GM12801 (cell line): ENCODE results near the gene UHMK1.

Experiments used
- TF ChIP-seq, protein P1 (sequence below): IDR thresholded peaks from one replicate; pipeline ENCODE4 v1.5.1; 2011; ENCODE audit warnings: control low read depth; ENCODE audit not compliant: insufficient read length; ENCODE audit errors: extremely low read depth

Gene UHMK1

DNA sequence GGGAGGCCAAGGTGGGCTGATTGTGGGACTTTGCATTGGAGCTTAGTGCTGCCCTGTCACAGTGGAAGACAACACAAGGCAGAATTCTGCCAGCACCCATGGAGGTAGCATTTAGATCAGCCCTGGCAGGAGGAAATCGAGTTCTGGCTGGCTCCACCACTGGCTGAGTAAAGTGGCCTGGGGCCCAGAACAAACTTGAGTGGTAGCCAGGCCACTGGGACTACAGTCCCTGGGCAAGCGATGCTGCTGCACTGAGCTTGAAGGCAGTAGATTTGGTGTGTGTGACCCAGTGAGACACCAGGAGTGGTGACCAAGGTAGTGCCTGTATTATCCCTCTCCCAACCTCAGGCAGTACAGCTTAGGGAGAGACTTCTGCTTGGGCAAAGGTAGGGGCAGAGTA lies 22.5 kb upstream of the UHMK1 start:
- TF ChIP-seq, protein P1, sequence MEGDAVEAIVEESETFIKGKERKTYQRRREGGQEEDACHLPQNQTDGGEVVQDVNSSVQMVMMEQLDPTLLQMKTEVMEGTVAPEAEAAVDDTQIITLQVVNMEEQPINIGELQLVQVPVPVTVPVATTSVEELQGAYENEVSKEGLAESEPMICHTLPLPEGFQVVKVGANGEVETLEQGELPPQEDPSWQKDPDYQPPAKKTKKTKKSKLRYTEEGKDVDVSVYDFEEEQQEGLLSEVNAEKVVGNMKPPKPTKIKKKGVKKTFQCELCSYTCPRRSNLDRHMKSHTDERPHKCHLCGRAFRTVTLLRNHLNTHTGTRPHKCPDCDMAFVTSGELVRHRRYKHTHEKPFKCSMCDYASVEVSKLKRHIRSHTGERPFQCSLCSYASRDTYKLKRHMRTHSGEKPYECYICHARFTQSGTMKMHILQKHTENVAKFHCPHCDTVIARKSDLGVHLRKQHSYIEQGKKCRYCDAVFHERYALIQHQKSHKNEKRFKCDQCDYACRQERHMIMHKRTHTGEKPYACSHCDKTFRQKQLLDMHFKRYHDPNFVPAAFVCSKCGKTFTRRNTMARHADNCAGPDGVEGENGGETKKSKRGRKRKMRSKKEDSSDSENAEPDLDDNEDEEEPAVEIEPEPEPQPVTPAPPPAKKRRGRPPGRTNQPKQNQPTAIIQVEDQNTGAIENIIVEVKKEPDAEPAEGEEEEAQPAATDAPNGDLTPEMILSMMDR: no peak

DNA sequence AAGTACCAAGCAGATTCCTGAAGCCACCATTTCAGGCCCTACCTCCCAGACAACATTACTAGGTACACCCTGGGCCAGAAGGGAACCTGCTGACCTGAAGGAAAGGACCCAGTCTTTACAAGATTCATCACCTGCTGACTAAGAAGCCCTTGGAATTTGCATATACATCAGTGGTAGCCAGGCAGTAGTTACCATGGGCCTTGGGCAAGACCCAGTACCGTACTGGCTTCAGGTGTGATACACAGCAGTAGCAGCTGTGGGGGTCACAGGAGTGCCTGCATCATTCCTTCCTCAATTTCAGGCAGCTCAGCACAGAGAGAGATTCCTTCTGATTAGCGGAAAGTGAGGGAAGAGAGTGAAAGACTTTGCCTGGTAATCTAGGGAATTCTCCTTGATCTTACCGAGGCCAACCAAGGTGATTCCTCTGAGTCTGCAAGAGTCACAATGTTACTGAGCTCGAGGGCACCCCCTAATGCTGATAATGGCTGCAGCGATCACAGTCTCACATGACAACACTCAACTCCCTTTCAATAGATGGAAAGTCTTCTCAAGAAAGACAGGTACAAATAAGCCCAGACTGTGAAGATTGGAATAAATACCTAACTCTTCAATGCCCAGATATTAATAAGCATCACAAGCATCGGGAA lies 22.0 kb upstream of the UHMK1 start:
- TF ChIP-seq, protein P1: no peak

DNA sequence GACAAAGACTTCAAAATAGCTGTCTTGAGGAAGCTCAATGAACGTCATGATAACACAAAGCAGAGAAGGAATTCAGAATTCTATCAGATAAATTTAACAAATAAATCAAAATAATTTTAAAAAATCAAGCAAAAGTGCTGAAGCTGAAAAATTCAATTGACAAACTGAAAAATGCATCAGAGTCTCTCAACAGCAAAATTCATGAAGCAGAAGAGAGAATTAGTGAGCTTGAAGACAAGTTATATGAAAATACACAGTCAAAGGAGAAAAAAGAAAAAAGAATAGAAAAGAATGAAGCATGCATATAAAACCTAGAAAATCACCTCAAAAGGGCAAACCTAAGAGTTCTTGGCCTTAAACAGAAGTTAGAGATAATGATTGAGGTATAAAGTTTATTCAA lies 21.0 kb upstream of the UHMK1 start:
- TF ChIP-seq, protein P1: no peak

DNA sequence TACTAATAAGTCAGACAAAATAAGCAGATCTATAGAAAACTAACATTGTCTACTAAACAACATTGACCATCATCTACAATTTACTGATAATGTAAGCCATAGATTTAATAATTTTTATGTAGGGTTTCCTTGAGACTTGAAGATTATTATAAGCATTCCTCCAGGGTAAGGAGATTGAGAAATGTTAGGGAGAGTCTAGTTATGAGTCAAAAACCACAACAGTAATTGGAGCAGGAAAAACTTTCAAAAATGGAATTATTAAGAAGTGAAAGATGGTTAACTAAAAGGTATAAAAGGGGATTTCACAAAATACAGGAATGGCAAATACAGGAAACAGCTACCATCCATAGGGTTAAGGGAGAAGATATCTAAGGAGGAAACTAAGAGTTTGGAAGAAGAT lies 12.4 kb upstream of the UHMK1 start:
- TF ChIP-seq, protein P1: no peak

DNA sequence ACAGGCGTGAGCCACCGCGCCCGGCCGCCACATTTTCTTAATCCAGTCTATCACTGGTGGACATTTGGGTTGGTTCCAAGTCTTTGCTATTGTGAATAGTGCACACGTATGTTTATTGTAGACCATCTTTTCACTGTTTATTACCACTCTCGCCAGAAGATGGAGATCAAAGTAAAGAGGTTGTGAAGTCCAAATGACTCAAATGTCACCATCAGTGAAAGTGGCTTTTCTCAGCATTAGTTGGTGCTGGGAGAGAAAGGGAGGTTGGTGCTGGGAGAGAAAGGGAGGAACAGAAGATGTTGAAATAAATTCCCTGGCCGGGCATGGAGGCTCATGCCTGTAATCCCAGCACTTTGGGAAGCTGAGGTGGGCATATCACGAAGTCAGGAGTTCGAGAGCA lies 10.4 kb upstream of the UHMK1 start:
- TF ChIP-seq, protein P1: no peak

DNA sequence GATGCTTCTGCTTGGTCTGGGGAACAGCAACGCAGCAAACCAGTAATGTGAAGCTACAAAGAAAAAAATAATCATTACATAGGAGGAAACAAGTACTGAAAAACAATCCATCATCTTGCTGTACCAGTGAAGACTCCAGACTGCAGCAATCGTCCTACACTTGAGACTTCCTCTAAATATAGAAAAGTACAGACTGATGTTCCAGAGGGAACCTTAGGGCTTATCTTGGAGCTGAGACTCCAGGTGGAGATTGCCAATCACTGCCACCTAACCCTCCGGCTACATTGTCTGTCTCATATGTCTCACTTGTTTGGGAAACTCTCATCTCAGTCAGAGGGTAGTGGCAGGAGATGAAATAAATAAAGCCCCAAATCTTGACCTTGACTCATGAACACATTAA lies 9.4 kb upstream of the UHMK1 start:
- TF ChIP-seq, protein P1: no peak

DNA sequence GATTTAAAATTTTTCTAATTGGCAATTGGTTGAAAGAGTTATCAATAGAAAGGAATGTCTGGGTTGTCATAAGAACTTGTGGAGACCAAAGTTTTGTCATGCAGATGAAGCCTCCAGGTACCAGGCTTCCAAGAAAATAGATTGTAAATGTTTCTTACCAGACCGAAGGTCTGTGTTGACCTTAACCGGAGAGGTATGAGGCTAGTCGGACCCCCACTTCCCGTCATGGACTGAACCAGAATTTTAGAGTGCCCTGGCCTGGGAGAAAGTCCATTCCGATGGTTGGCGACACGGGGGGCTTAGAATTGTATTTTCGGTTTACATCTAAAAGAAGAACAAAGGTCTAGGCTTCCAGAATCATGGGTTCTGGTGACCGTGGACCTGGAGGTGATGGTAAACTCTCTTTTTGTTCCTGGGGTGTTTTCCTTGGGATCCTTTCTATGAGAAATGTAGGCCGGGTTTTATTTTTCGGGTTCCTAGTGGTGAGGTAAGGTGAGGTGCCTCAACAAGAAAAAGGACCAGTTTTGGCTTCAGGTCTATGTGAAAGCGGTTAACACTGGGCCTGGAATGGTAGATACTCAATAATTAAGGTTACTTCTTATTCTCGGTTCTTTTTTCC lies 405 bp upstream of the UHMK1 start:
- TF ChIP-seq, protein P1: no peak
